ENCODE data around the gene RTEL1.
"Not testable (repeated sequence)": the region's sequence is repeated elsewhere in the genome, so short reads cannot be mapped to it uniquely, and the experiment has no call there.

- not testable (repeated sequence) for TF ChIP-seq EZH2 (IDR thresholded peaks at IDR 0.05; ENCODE audit: borderline replicate concordance, low read length)
- TF ChIP-seq, protein P1, sequence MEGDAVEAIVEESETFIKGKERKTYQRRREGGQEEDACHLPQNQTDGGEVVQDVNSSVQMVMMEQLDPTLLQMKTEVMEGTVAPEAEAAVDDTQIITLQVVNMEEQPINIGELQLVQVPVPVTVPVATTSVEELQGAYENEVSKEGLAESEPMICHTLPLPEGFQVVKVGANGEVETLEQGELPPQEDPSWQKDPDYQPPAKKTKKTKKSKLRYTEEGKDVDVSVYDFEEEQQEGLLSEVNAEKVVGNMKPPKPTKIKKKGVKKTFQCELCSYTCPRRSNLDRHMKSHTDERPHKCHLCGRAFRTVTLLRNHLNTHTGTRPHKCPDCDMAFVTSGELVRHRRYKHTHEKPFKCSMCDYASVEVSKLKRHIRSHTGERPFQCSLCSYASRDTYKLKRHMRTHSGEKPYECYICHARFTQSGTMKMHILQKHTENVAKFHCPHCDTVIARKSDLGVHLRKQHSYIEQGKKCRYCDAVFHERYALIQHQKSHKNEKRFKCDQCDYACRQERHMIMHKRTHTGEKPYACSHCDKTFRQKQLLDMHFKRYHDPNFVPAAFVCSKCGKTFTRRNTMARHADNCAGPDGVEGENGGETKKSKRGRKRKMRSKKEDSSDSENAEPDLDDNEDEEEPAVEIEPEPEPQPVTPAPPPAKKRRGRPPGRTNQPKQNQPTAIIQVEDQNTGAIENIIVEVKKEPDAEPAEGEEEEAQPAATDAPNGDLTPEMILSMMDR (conservative IDR thresholded peaks at IDR 0.05 in 1 of 2, IDR thresholded peaks at IDR 0.05 in 1 of 2; ENCODE audit: extremely low read depth in 1 of 2, insufficient read depth in 1 of 2, low read depth in 1 of 2, low read length in 2 of 2): not testable (repeated sequence)
Measured at GRCh38 chr20:63660174-63660573, 2.1 kb downstream of the RTEL1 start.
